Right atrium auricular region (tissue), 2 donors: ENCODE measurements around the gene SPRYD4. TPM values are rescaled to one million over a fixed set of nuclear protein-coding genes. Genes with fewer than 3 reads are reported as not detected.

Experiments used
- DNase-seq: peaks from one replicate; pipeline ENCODE4 v3.0.0-alpha.2; 2019; ENCODE audit warnings: low spot score
- H3K27ac ChIP-seq, 2 donors: fragments of 200-600 bp; sonication (generic); 1 replicate in 1 of 2; 2 replicates in 1 of 2; pipeline ENCODE4 v1.5.1; 2016 to 2019
- H3K27me3 ChIP-seq, 2 donors: fragments of 200-600 bp; sonication (generic); one replicate each; pipeline versions ENCODE4 v1.5.1 to v1.6.0; 2017 to 2019
- H3K36me3 ChIP-seq: fragments of 200-600 bp; sonication (generic); one replicate; pipeline ENCODE4 v1.5.1; 2016
- H3K4me1 ChIP-seq, 2 donors: fragments of 200-600 bp; sonication (generic); one replicate each; pipeline versions ENCODE4 v1.5.1 to v1.6.0; 2017 to 2019
- H3K4me3 ChIP-seq, 2 donors: fragments of 200-600 bp; sonication (generic); 1 replicate in 1 of 2; 2 replicates in 1 of 2; pipeline ENCODE4 v1.5.1; 2017 to 2019; ENCODE audit warnings: mild to moderate bottlenecking in 1 of 2, moderate library complexity in 1 of 2
- H3K9me3 ChIP-seq, 2 donors: fragments of 200-600 bp; sonication (generic); one replicate each; pipeline ENCODE4 v1.5.1; 2019
- total RNA-seq, 2 donors: library from RNA; depleted of rRNA; stranded (reverse); fragments of >200 nt; gene quantifications; one replicate each; pipeline ENCODE4 v1.1.0, GENCODE V29; 2016
- TF ChIP-seq, protein P1 (sequence below), 2 donors: fragments of 200-600 bp; sonication (generic); IDR thresholded peaks; one replicate each; pipeline ENCODE4 v1.5.1; 2019; ENCODE audit warnings: antibody characterized with exemption in 2 of 2

SPRYD4 gene
- total RNA-seq, 2 donors from 2014 or later, result 1.7 to 2.7 TPM

DNA sequence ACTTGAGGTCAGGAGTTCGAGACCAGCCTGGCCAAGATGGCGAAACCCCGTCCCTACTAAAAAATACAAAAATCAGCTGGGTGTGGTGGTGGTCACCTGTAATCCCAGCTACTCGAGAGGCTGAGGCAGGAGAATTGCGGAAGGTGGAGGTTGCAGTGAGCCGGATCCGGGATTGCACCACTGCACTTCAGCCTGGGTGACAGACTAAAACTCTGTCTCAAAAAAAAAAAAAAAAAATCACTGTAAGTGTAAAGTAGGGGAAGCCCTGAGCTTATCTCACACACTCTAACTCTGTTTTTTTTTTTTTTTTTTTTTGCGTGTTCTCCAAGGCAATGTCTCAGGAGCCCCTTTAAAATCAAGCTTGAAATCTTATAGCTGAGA, 52.8 kb downstream of the SPRYD4 start:
- Histone ChIP-seq H3K9me3 (no peaks in the 10 kb centered on the region), H3K27me3 (no peaks in the 10 kb centered on the region), H3K4me3 (peak overlapping the region; percentile 52 to 61), H3K36me3 (no peaks in the 10 kb centered on the region), H3K4me1 (peaks cover 0 to 42% of the 10 kb centered on the region in 2 donors), H3K27ac (peak overlapping the region; percentile 90 to 91)
- TF ChIP-seq, protein P1, sequence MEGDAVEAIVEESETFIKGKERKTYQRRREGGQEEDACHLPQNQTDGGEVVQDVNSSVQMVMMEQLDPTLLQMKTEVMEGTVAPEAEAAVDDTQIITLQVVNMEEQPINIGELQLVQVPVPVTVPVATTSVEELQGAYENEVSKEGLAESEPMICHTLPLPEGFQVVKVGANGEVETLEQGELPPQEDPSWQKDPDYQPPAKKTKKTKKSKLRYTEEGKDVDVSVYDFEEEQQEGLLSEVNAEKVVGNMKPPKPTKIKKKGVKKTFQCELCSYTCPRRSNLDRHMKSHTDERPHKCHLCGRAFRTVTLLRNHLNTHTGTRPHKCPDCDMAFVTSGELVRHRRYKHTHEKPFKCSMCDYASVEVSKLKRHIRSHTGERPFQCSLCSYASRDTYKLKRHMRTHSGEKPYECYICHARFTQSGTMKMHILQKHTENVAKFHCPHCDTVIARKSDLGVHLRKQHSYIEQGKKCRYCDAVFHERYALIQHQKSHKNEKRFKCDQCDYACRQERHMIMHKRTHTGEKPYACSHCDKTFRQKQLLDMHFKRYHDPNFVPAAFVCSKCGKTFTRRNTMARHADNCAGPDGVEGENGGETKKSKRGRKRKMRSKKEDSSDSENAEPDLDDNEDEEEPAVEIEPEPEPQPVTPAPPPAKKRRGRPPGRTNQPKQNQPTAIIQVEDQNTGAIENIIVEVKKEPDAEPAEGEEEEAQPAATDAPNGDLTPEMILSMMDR (IDR thresholded peaks at IDR 0.05), result no peak
- DNase-seq, result no peak

DNA sequence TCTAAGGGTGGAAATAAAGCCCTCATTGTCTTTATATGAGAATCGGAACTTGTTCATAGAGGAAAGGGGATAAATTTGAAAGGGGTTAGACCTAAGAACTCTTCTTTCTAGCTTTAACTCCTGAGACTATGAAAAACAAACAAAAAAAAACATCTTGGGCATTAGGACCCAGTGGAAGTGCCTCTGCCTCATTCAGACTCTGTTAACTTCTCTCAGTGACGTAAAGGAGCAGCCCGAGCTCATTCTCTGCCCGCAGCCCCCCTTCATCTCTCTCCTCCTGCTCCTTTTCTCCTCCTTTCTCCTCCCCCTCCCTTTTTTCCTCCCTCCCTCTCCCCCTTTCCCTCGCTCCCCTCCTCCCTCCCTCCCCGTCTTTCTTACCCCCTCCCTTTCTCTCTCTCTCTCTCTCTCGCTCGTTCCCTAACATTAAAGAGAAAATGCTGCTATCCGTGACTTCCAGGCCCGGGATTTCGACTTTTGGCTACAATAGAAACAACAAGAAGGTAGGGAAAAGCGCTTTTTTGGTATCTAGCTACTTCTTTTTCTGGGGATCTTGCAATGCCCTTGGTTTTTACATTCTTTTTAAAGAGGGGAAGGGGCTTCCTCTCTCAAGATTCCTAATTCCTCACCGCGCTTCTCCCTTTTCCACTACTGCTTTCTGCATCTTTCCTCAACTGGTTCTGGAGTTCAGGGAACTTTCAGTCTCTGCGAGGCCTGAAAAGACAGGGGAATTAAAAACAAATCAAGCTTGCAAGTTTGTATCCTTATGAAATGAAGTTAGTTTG, 53.4 kb downstream of the SPRYD4 start, which contains the start of gene RBMS2:
TSS of gene RBMS2 (plus strand) at position 231 of the 782 bp plus-strand sequence. CDS start at position 435, 204 bp downstream.
- Histone ChIP-seq H3K4me3 (peak within 1 kb of the TSS; percentile 52 to 61), H3K27ac (peak within 1 kb of the TSS; percentile 90 to 91), H3K36me3 (no peaks in the 10 kb centered on the region), H3K4me1 (peaks cover 0 to 45% of the 10 kb centered on the region in 2 donors), H3K9me3 (no peaks in the 10 kb centered on the region), H3K27me3 (no peaks in the 10 kb centered on the region)
- TF ChIP-seq, protein P1 (IDR thresholded peaks at IDR 0.05), result no peak
- DNase-seq, result peak; percentile 91

- TF ChIP-seq, protein P1 (IDR thresholded peaks at IDR 0.05), result no peak
- Histone ChIP-seq H3K4me1 (peaks cover 0 to 52% of the 10 kb centered on the region in 2 donors), H3K27ac (peak overlapping the region; percentile 90 to 91), H3K36me3 (no peaks in the 10 kb centered on the region), H3K4me3 (peak overlapping the region; percentile 52 to 61), H3K9me3 (no peaks in the 10 kb centered on the region), H3K27me3 (no peaks in the 10 kb centered on the region)
- no peak for DNase-seq
Observed at GRCh38 chr12:56522411-56523193, 54.2 kb downstream of the SPRYD4 start.

DNA sequence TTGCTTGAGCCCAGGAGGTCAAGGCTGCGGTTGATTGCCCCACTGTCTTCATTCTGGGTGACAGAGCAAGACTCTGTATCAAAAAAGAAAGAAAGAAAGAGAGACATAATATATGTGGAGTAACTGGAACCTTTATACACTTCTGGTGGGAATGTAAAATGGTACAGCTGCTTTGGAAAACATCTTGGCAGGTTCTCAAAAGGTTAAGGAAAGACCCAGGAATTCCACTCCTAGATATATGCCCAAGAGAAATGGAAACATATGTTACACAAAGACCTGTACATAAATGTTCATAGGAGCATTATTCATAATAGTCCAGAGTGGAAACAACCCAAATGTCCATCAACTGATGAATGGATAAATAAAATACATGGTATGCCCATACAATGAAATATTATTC, 60.5 kb downstream of the SPRYD4 start:
- no peaks in the 10 kb centered on the region for H3K36me3 ChIP-seq
- peaks cover 0 to 35% of the 10 kb centered on the region in 2 donors for H3K4me1 ChIP-seq
- H3K27me3 ChIP-seq, result no peaks in the 10 kb centered on the region
- DNase-seq, result no peak
- H3K4me3 ChIP-seq, result no peak overlapping the region
- no peak overlapping the region for H3K27ac ChIP-seq
- TF ChIP-seq, protein P1 (IDR thresholded peaks at IDR 0.05), result no peak
- no peaks in the 10 kb centered on the region for H3K9me3 ChIP-seq

Other genes starting within 250 kb of the SPRYD4 start
- gene RNF41, start 246.7 kb upstream of the SPRYD4 start, total RNA-seq, result 10 to 100 TPM; 45.1 to 88.4 TPM
- 10 to 100 TPM; 19.7 to 23.6 TPM for gene NABP2, start 244.2 kb upstream of the SPRYD4 start, total RNA-seq
- gene SLC39A5, start 238.5 kb upstream of the SPRYD4 start, total RNA-seq, result not detected
- 10 to 100 TPM; 12.4 to 22.1 TPM for gene ANKRD52, start 210.2 kb upstream of the SPRYD4 start, total RNA-seq
- 100 to 1,000 TPM in 1 of 2 donors, 10 to 100 TPM in 1; 68.5 to 149 TPM for gene COQ10A, start 201.6 kb upstream of the SPRYD4 start, total RNA-seq
- 100 to 1,000 TPM; 236 to 513 TPM for gene CS, start 168.2 kb upstream of the SPRYD4 start, total RNA-seq
- 10 to 100 TPM; 37.0 to 55.2 TPM for gene CNPY2, start 152.6 kb upstream of the SPRYD4 start, total RNA-seq
- gene PAN2, start 134.6 kb upstream of the SPRYD4 start, total RNA-seq, result 10 to 100 TPM; 14.5 to 18.4 TPM
- not detected for gene IL23A, start 129.7 kb upstream of the SPRYD4 start, total RNA-seq
- gene STAT2, start 108.5 kb upstream of the SPRYD4 start, total RNA-seq, result 10 to 100 TPM; 28.3 to 41.0 TPM
- not detected for gene APOF, start 105.7 kb upstream of the SPRYD4 start, total RNA-seq
- 1 to 10 TPM; 2.1 to 3.0 TPM for gene TIMELESS, start 19.2 kb upstream of the SPRYD4 start, total RNA-seq
- gene MIP, start 13.9 kb upstream of the SPRYD4 start, total RNA-seq, result not detected
- 1 to 10 TPM in 1 of 2 donors, under 1 TPM in 1; 0.96 to 1.7 TPM for gene GLS2, start 19.6 kb downstream of the SPRYD4 start, total RNA-seq
- gene RBMS2, start 53.2 kb downstream of the SPRYD4 start, total RNA-seq, result 10 to 100 TPM; 12.8 to 28.5 TPM
- gene BAZ2A, start 161.7 kb downstream of the SPRYD4 start, total RNA-seq, result 10 to 100 TPM; 38.6 to 42.7 TPM
- gene ATP5F1B, start 177.4 kb downstream of the SPRYD4 start, total RNA-seq, result 1,000 to 10,000 TPM; 1,028 to 1,860 TPM
- gene PTGES3, start 219.7 kb downstream of the SPRYD4 start, total RNA-seq, result 10 to 100 TPM; 69.6 to 71.1 TPM